Fibroblast of pulmonary artery (primary cell): ENCODE measurements around the gene PRR33.

Experiments
- DNase-seq: peaks from one replicate; pipeline ENCODE4 v3.0.0-alpha.2; 2010; ENCODE audit warnings: low read depth
- H3K4me3 ChIP-seq: replicated peaks from 2 replicates; pipeline ENCODE4 v1.5.1; 2011; ENCODE audit warnings: low read depth, mild to moderate bottlenecking, control low read depth, low read length, moderate library complexity
- CTCF ChIP-seq: IDR thresholded peaks from 2 replicates; pipeline ENCODE4 v1.5.1; 2011; ENCODE audit warnings: mild to moderate bottlenecking, control low read depth, low read length, inconsistent platforms; ENCODE audit errors: missing control alignments

PRR33 gene

GRCh38 chr11:1930462-1930830 is 38.8 kb upstream of the PRR33 start:
- H3K4me3 ChIP-seq, result no peak overlapping the region
- no peak for TF ChIP-seq CTCF
- DNase-seq, result no peak

- DNase-seq, result no peak
- H3K4me3 ChIP-seq, result no peak overlapping the region
- TF ChIP-seq CTCF, result no peak
These were observed 38.1 kb upstream of the PRR33 start for GRCh38 chr11:1929621-1930461.

GRCh38 chr11:1928891-1929541 is 37.3 kb upstream of the PRR33 start:
- H3K4me3 ChIP-seq, result no peak overlapping the region
- no peak for DNase-seq

GRCh38 chr11:1928470-1928890 is 36.8 kb upstream of the PRR33 start:
- no peak for TF ChIP-seq CTCF
- no peak overlapping the region for H3K4me3 ChIP-seq
- no peak for DNase-seq

More at GRCh38 chr11:1928891-1929541, 37.3 kb upstream of the PRR33 start:
- no peak for TF ChIP-seq CTCF

- no peak for DNase-seq
These were observed 36.3 kb upstream of the PRR33 start for GRCh38 chr11:1927848-1928469.

More at GRCh38 chr11:1927848-1928469, 36.3 kb upstream of the PRR33 start:
- no peak for TF ChIP-seq CTCF
- H3K4me3 ChIP-seq, result no peak overlapping the region
